Stimulated activated CD8-positive, alpha-beta memory T cell treated with anti-CD3 and anti-CD28 coated beads, Interleukin-15, amount 100 ng/mL, for 48 hours (primary cell): ENCODE results near the gene SAP25.
A peak's percentile ranks its signal among the peaks of the same experiment; 100 is the strongest.

Experiments used
- DNase-seq, 2 donors: peaks; one replicate each; pipeline ENCODE4 v3.0.0-alpha.2; 2020; ENCODE audit warnings: low read depth in 2 of 2

The SAP25 gene

GRCh38 chr7:100595188-100595587, 21.5 kb upstream of the SAP25 start:
- no peak for DNase-seq

GRCh38 chr7:100591596-100591995, 17.9 kb upstream of the SAP25 start:
- no peak for DNase-seq

DNA sequence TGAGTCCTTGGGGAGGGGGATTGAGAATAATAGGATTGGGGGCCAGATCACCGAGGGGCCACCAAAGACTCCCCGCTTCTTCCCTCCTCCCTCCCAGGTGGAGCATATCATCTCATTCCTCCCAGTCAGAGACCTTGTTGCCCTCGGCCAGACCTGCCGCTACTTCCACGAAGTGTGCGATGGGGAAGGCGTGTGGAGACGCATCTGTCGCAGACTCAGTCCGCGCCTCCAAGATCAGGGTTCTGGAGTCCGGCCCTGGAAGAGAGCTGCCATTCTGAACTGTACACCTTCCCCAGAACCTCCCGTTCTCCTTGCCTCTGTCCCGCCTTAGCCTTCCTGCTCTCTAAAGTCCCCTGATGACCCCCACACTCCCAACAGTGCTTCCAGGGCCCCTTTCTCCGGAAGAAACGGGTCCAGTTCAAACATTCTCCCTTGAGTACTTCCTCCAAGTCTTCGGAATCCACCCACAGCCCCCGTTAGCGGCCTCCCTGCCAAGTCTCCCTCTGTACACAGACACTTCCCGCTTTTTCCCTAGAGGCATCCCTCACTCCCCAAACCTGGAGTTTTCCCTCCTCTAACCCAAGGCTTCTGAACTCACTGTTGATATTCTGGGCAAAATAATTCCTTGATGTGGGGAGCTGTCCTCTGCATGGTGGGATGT, 16.5 kb upstream of the SAP25 start:
- no peak for DNase-seq

DNA sequence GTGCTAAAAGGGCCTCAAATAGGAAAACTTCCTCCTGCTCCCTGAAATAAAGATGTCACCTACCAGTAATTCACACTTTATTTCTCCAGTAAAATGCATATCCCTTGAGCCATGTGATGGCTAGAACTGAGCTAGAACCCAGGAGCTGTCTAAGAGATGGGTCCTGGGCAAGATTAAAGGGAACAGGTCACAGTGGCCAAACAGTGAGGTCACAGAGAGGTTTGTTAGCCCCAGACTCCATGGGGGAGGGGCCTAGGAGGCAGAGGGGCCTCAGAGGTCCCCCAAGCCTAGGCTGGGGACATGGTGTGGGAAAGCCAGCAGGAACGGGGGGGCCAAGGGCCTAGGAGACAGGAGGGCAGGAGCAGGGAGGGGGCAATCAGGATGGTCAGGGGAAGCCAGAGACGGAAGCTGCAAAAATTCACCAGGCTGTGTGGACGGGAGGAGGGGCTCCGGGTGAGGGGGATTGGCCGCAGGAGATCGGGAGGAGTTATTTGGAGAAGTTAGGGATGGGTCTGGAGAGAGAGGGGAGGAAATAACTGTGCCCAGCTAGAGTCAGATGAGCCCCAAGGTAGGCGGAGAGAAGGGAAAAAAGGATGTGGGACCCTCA, 15.7 kb upstream of the SAP25 start:
- DNase-seq: no peak

DNA sequence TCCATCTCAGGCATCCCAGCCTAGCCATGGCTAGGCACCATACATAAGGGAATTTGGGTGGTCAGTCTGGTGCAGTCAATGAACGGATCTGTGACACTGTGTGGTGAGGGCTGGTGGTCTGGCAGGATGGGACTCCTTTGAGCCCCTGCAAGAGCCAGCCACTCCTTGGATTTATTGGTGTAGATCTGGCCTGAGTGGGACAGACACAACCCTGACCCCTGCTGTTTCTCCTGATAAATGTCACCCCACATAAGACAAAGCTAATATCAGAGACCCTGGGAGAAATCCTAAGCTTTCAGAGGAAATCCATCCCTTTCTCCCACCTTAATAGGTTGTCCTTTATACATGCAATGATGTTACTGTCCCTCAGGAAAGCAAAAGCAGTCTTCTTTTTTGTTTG, 14.7 kb upstream of the SAP25 start:
- DNase-seq: no peak

DNA sequence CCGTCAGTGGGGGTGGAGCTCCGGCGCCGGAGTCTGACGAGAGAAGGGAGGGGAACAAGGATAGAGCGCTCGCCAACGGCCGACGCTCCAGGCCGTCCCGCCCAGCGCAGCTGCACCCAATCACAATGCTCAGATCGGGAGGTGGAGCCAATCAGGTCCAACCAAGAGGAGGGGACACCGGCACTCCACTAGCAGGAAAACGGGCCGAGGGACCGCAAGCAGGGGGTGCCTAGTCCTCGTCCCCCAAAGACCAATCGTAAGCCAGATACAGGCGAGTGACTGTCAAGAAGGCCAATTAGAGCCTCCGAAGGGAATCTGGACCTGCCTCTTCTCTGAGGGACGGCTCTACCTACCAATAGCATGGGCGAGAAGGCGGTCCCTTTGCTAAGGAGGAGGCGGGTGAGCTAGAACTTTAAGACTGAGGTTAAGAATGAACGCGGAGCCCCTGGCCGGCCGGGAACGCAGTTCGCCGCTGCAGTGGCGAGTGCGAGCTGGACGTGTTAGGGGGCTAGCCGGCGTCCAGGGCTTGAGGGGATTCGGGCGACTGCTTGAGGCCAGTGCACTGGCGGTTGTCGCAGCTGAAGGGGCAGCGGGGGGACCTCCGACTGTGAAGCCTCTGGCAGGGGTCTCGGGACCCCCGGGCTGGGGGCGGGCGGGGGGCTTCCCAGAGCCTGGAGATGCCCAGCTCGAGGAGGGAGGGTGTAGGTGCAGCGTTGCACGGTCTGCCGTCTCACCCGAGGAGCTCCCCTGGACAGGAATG, 12.7 kb upstream of the SAP25 start, which contains the start of gene FBXO24:
Gene FBXO24, plus strand, starts transcription at position 63 of the 760 bp plus-strand sequence. Its CDS starts 298 bp downstream, at position 361.
- DNase-seq: peak; percentile 99

- peak in 1 of 2 donors; percentile 27 for DNase-seq
These were observed 12.0 kb upstream of the SAP25 start, which contains the start of gene LRCH4 for GRCh38 chr7:100585511-100586265. Gene LRCH4, minus strand, starts transcription at chr7:100586129. Its CDS starts 29 bp downstream, at chr7:100586100.

DNA sequence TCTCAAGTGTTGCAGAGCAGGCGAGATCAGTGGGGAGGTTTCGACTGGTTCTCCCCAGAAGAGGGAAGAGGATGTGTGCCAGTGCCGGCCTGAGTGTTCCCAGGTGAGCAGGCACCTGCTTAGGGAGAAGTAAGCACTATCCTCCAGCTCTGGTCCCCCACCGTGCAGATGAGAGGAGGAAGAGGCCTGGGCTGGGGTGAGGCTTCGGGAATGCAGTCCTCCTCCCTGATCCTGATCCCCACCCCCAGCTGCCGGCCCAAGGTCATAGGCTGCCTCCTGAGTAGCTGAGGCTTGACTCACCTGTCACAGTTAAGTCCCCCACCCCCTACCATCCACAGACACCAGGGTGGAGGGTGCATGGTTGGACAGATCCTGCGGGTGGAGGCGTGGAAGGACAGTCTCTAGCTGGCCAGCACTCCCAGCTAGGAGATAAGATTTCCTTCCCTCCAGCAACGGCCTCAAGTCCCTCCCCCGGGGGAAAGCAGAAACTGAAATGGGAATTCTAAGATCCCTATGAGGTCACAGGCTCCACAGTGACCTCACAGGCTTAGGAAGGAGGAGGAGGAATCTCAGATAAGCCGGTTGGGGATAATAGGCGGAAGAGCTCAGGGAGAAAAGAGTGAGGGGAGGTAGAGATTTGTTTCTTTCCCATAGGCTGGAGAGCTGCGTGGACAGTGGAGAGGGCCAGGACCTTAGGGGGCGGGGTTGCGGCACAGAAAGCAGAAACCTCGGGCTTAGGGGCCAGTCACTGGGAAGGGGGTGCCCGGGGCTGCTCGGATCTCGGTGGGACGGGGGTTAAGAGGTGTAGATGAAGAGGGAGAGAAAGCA, 11.2 kb upstream of the SAP25 start:
- DNase-seq: no peak

DNA sequence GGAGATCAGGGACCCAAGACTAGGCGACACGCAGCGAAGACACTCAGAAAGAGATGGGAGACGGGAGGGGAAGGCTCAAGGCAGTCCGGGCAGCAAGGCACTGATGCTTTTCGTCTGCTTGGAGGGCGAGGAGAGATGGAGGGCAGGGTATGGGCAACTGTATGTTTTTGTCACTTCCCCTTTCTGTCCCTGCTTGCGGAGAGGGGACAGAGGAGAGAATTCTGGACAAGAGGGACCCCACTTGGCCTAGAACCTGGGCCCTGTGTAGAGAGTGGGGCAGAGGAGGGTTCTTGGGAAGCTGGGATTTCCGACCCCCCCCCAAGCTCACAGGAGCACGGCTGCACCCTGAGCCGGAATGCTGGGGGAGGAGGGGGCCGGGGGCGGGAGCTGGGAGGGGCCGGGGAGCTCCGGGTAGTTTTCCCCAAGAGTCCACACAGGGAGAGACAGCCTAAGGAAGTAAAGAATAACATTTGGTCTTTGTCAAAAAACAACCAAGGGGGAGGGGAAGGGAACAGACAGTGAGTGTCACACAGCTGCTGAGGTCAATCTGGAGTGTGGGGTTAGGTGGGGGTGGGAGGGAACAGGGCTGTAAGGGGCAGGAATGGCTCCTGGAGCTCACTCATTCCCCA, 10.5 kb upstream of the SAP25 start:
- DNase-seq: no peak

- DNase-seq: peak; percentile 57 to 67
These were observed 9.7 kb upstream of the SAP25 start for GRCh38 chr7:100583132-100584053.

DNA sequence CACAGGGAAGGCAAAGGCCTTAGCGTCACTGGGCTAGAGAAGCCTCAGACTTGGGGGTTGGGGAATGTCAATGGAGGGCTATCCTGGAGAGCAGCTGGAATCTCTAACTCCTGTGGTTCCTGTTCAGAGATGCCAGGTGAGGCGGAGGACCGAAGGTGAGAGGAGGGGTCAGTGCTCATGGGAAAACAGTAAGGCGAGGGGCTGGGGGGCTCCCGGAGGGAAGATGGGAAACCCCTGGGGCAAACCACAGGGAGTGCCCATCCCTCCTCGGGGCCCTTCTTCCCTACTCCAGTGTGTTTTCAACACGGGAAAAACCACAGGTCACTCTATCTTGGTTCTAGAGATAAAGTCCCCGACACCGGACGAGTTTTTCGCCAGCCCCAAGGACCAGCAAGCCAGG, 8.9 kb upstream of the SAP25 start:
- no peak for DNase-seq

DNA sequence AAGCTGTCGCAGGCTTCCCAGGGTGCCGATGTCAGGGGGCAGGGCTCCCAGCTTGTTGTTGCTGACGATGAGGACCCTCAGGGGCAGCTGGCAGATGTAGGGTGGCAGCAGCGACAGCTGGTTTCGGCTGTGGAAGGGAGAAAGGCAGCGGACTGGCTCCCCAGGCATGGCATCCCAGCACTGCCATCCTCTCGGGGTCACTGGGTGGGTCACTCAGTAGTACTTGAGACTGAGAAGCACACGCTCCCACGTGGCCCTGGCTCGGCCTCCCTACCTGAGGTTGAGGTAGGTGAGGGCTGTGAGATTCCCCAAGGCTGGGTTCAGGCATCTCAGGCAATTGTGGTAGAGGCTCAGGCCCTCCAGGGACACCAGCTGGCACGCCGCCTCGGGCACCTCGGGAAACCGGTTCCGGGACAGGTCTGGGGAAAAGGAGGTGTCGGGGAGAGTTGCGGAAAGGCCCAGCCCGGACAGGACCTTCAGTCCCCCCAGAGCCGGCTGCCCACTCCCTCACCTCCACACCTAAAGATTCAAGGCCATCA, 8.4 kb upstream of the SAP25 start:
- DNase-seq: no peak

GRCh38 chr7:100580466-100581283, 7.0 kb upstream of the SAP25 start:
- DNase-seq: no peak

- DNase-seq: no peak
These were observed 4.8 kb upstream of the SAP25 start for GRCh38 chr7:100578246-100579183.

DNA sequence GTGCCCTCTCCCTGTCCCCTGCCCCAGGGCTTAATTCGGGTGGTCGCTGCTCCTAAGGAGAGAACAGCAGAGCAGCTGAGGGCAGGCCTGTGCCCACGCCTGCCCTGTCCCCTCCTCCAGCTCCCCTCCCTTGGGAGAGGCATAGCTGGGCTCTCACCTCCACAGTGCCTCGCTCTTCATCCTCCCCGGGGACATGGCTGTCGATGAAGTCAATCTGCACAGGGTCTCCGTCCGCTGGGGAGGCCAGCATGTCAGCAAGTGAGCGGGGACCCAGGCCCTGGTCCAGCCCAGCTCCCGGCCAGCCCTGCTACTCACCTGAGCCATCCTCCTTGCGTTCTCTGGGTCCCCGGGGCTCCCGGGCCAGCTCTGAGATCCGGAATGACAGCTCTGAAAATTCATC, 3.8 kb upstream of the SAP25 start:
- DNase-seq: no peak

GRCh38 chr7:100577103-100577502, 3.4 kb upstream of the SAP25 start:
- no peak for DNase-seq

GRCh38 chr7:100576384-100576993, 2.8 kb upstream of the SAP25 start:
- DNase-seq: no peak
